ENCODE results near the gene CCR7. TPM values are rescaled to one million over a fixed set of nuclear protein-coding genes. Genes with fewer than 3 reads are reported as not detected.
A peak's percentile ranks its signal among the peaks of the same experiment; 100 is the strongest.

The CCR7 gene
- total RNA-seq, 1 donor from 2014 or later = 0.51 TPM

DNA sequence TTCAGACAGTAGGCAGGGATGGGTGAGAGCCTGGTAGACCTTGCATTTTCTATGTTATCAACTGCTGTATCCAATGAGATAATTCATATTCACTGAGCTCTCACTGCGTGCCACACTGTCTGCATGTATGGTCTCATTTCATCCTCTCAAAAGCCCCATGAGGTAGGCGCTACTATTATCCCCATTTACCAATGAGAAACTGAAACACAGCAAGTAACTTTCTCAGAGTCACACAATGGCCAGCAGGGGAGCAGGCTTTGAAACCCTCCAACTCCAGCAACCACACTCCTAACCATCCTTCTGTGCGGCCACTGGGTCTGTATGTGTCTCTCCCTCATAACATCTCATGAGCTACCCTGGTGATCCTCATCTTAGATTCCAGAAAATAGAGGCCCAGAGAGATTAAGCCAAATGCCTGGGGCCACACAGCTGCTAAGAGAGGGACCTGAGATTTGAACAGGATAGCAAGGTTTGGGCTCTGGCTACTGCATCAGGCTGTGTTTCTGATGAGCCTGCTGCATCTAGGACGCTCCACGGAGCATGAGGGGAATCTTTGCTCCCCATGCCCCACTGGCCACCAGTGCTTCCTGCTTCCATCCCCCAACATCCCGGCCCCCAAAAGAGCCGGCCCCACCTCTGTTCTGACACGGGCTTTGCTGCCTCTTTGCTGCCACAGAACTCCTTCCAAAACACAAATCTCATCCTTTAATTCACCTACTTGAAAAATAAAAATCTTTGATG, 3.2 kb downstream of the CCR7 start:
- Mint-ChIP-seq H3K36me3 (ENCODE audit: low read depth, unreplicated experiment) (peaks cover 5% of the 10 kb centered on the region), H3K9me3 (ENCODE audit: unreplicated experiment) (no peaks in the 10 kb centered on the region), H3K4me3 (ENCODE audit: unreplicated experiment) (no peak overlapping the region), H3K4me1 (ENCODE audit: unreplicated experiment) (peaks cover 40% of the 10 kb centered on the region), H3K27ac (ENCODE audit: unreplicated experiment) (no peak overlapping the region), H3K27me3 (ENCODE audit: unreplicated experiment) (peaks cover 2% of the 10 kb centered on the region)
- no peak for DNase-seq (ENCODE audit: low spot score)
- no peak for TF ChIP-seq CTCF (IDR thresholded peaks at IDR 0.05; ENCODE audit: unreplicated experiment)

DNA sequence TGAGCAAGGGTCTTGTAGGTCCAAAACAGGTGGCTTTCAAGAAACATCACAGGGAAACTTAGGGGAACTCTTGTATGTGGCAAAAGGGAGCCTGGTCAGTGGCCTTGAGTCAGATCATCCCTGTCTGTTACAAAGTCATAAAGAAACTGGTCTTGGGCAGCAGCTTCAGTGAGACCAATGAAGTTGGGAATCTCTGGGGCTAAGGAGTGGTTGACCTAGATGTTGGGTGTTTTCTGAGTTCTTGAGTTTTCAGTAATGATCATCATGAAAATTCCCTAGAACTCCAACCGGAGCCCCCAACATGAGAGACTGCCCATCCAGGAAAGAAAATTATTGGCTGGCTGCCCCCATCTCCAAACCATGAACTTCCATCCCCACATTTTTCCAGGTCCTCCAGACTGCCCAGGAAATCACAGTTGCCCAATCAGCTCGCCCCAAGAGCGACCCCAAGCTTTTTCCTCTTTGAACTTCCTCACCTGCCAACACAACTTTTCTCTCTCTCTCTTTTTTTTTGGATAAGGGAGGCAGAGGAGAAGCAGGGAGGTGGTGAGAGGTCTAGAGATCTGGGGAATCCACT, 3.9 kb downstream of the CCR7 start:
- no peak for TF ChIP-seq CTCF (IDR thresholded peaks at IDR 0.05; ENCODE audit: unreplicated experiment)
- H3K4me1 Mint-ChIP-seq (ENCODE audit: unreplicated experiment) = peaks cover 47% of the 10 kb centered on the region
- H3K36me3 Mint-ChIP-seq (ENCODE audit: low read depth, unreplicated experiment) = peaks cover 5% of the 10 kb centered on the region
- H3K9me3 Mint-ChIP-seq (ENCODE audit: unreplicated experiment) = no peaks in the 10 kb centered on the region
- no peak for DNase-seq (ENCODE audit: low spot score)
- peaks cover 2% of the 10 kb centered on the region for H3K27me3 Mint-ChIP-seq (ENCODE audit: unreplicated experiment)
- no peak overlapping the region for H3K27ac Mint-ChIP-seq (ENCODE audit: unreplicated experiment)
- H3K4me3 Mint-ChIP-seq (ENCODE audit: unreplicated experiment) = no peak overlapping the region

DNA sequence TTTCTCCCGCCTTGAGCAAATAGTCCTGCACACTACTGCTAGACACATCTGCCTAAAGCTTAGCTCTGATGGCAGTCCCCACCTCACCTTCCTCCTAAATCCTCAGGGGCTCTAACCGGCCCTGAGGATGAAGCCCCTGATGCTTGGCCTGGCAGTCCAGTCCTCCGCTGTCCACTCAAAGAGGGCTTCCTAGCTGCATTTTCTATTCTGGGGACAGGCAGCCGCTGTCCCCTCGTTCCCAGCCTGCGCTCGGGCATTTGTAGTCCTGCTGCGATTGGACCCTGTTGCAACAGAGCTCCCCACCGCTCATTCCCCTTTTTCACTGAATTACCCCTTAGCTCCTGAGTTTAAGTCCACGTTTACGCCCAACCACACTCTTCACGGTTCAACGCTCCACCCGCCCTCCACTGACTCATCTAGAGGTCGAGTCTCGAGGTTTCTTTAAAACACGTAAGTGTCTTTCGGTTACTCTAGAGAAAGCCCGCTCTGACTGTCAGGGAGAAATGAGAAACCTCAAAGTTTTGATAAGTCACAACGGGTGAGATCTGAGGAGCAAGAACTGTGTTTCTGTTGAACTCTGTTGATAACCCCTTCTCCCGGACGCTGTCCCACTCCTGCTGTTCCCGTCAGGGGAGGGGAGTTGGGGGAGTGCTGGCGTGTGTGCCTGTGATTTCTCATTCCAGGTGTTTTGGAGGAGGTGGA, 4.5 kb downstream of the CCR7 start:
- Mint-ChIP-seq H3K27ac (ENCODE audit: unreplicated experiment) (no peak overlapping the region), H3K27me3 (ENCODE audit: unreplicated experiment) (peaks cover 4% of the 10 kb centered on the region)
- no peak for TF ChIP-seq CTCF (IDR thresholded peaks at IDR 0.05; ENCODE audit: unreplicated experiment)

DNA sequence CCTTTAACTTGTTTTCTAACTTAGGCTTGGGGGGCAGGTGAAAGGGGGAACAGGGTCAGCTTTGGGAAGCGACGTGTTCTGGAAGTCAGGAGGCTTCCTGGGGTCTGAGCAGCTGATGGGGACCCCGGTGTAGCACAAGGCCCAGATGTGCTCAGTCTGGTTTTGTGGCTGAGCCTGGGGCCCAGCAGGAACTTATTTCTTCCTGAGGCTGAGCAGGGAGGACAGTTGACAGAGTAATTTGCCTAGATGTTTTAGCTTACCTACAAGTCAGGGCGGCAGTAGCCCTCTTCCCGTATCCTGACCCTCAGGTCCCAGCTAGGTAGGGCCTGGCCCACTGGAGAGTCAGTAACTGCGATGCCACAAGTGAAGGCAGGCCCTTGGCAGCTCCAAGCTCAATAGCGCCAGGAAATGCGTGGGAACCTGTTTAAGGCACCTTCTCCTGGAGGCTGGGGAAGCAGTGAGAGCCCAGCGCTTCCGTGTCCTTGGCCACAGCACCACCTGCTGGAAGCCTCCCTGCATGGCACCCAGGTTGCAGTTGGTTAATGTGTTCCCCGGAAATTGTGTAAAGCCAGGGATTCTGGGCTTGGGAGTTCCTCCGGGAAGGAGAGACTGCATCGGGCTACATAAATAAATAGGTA, 5.2 kb downstream of the CCR7 start:
- DNase-seq (ENCODE audit: low spot score) = peak; percentile 94
- no peak overlapping the region for H3K4me3 Mint-ChIP-seq (ENCODE audit: unreplicated experiment)
- H3K4me1 Mint-ChIP-seq (ENCODE audit: unreplicated experiment) = peaks cover 47% of the 10 kb centered on the region
- TF ChIP-seq CTCF (IDR thresholded peaks at IDR 0.05; ENCODE audit: unreplicated experiment) = peak; percentile 93
- peak overlapping the region; percentile 82 for H3K27ac Mint-ChIP-seq (ENCODE audit: unreplicated experiment)
- H3K9me3 Mint-ChIP-seq (ENCODE audit: unreplicated experiment) = no peaks in the 10 kb centered on the region
- H3K36me3 Mint-ChIP-seq (ENCODE audit: low read depth, unreplicated experiment) = peaks cover 5% of the 10 kb centered on the region
- H3K27me3 Mint-ChIP-seq (ENCODE audit: unreplicated experiment) = peaks cover 6% of the 10 kb centered on the region

More for the DNA sequence above, 4.5 kb downstream of the CCR7 start:
- no peak for DNase-seq (ENCODE audit: low spot score)
- Mint-ChIP-seq H3K4me3 (ENCODE audit: unreplicated experiment) (no peak overlapping the region), H3K4me1 (ENCODE audit: unreplicated experiment) (peaks cover 47% of the 10 kb centered on the region), H3K9me3 (ENCODE audit: unreplicated experiment) (no peaks in the 10 kb centered on the region), H3K36me3 (ENCODE audit: low read depth, unreplicated experiment) (peaks cover 5% of the 10 kb centered on the region)
